ENCODE measurements around the gene ARHGEF11. TPM values are rescaled to one million over a fixed set of nuclear protein-coding genes. Genes with fewer than 3 reads are reported as not detected.

Gene ARHGEF11
- total RNA-seq, 1 experiment from 2014 or later, result 55.5 TPM

DNA sequence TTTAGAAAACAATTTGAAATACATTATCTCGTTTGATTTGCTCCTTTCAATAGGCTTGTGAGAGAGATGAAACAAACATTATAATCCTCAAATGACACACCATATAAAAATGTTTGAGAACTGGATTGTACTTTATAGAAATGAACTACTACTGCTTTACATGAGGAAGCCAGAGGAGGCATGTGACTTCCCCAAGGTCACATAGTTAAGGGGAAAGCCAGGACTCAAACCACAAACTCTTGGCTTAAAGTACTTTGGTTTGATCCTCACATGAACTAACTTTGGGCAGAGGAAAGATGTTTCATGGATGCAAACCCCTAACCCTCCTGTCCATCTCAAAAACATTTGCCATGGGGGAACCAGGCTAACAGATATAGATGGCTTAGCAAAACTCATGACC, 4.7 kb downstream of the ARHGEF11 start:
- in situ Hi-C loops (cut with HindIII; ENCODE audit: low pct_unique_long_range_greater_than_20kb, low sequenced_read_pairs), result no loop called here
- no peaks in the 10 kb centered on the region for H3K27me3 ChIP-seq (ENCODE audit: control insufficient read depth, insufficient read depth, low read length)
- intact Hi-C loops (cut with micrococcal nuclease; ENCODE audit: unreplicated experiment), result no loop called here
- no peak overlapping the region for H3K27ac ChIP-seq (ENCODE audit: low read length)
- POLR2A ChIA-PET, result no interaction called here
- H3K9me3 ChIP-seq (ENCODE audit: control insufficient read depth, insufficient read depth, low read depth, low read length), result no peaks in the 10 kb centered on the region
- BruUV-seq (replicated peaks), result no TSS peak
- no peak for TF ChIP-seq SIN3A (IDR thresholded peaks at IDR 0.05; ENCODE audit: borderline replicate concordance, insufficient read depth, low read depth, low read length)
- no peak for TF ChIP-seq REST (IDR thresholded peaks at IDR 0.05; ENCODE audit: insufficient read depth in 1 of 2, low read depth in 2 of 2, low read length in 1 of 2)
- no peak for TF ChIP-seq POLR2AphosphoS5 (IDR thresholded peaks at IDR 0.05; ENCODE audit: low read depth, low read length)
- no peak for TF ChIP-seq TCF7L2 (IDR thresholded peaks at IDR 0.05; ENCODE audit: low read depth, low read length)
- CTCF ChIA-PET, result no interaction called here
- DNase-seq (ENCODE audit: low read depth, low spot score) (no peak), ATAC-seq (no peak)
- H3K36me3 ChIP-seq (ENCODE audit: control insufficient read depth, insufficient read depth, low read length), result peaks cover 4% of the 10 kb centered on the region; the same call in 1 of the 2 replicates
- H3K4me1 ChIP-seq (ENCODE audit: control insufficient read depth, insufficient read depth, low read length), result peaks cover 30% of the 10 kb centered on the region
- no peak overlapping the region for H3K4me3 ChIP-seq (ENCODE audit: low read depth in 2 of 2, low read length in 2 of 2)

GRCh38 chr1:157035121-157035520, 10.4 kb downstream of the ARHGEF11 start:
- CTCF ChIA-PET, result no interaction called here

More at GRCh38 chr1:157035121-157035520, 10.4 kb downstream of the ARHGEF11 start:
- Histone ChIP-seq H3K36me3 (ENCODE audit: control insufficient read depth, insufficient read depth, low read length) (no peaks in the 10 kb centered on the region), H3K4me1 (ENCODE audit: control insufficient read depth, insufficient read depth, low read length) (no peaks in the 10 kb centered on the region), H3K27me3 (ENCODE audit: control insufficient read depth, insufficient read depth, low read length) (no peaks in the 10 kb centered on the region), H3K27ac (ENCODE audit: low read length) (no peak overlapping the region), H3K9me3 (ENCODE audit: control insufficient read depth, insufficient read depth, low read depth, low read length) (no peaks in the 10 kb centered on the region), H3K4me3 (ENCODE audit: low read depth in 2 of 2, low read length in 2 of 2) (no peak overlapping the region)
- no peak for TF ChIP-seq SIN3A (IDR thresholded peaks at IDR 0.05; ENCODE audit: borderline replicate concordance, insufficient read depth, low read depth, low read length)
- TF ChIP-seq TCF7L2 (IDR thresholded peaks at IDR 0.05; ENCODE audit: low read depth, low read length), result no peak
- TF ChIP-seq POLR2AphosphoS5 (IDR thresholded peaks at IDR 0.05; ENCODE audit: low read depth, low read length), result no peak
- no peak for TF ChIP-seq CTCF (IDR thresholded peaks at IDR 0.05)
- no peak for TF ChIP-seq REST (IDR thresholded peaks at IDR 0.05; ENCODE audit: insufficient read depth in 1 of 2, low read depth in 2 of 2, low read length in 1 of 2)
- DNase-seq (ENCODE audit: low read depth, low spot score) (no peak), ATAC-seq (no peak)
- no TSS peak for BruUV-seq (replicated peaks)
- POLR2A ChIA-PET, result no interaction called here
- in situ Hi-C loops (cut with HindIII; ENCODE audit: low pct_unique_long_range_greater_than_20kb, low sequenced_read_pairs), result no loop called here
- intact Hi-C loops (cut with micrococcal nuclease; ENCODE audit: unreplicated experiment), result no loop called here
